SKM-1 (cell line): Measurements from ENCODE around the gene MINPP1.
"Not testable (repeated sequence)": the region's sequence is repeated elsewhere in the genome, so short reads cannot be mapped to it uniquely, and the experiment has no call there.

Experiments used
- DNase-seq: peaks from one replicate; lab custom pipeline; 2025; ENCODE audit not compliant: unreplicated experiment; lab: John Stamatoyannopoulos, UW

The MINPP1 gene

DNA sequence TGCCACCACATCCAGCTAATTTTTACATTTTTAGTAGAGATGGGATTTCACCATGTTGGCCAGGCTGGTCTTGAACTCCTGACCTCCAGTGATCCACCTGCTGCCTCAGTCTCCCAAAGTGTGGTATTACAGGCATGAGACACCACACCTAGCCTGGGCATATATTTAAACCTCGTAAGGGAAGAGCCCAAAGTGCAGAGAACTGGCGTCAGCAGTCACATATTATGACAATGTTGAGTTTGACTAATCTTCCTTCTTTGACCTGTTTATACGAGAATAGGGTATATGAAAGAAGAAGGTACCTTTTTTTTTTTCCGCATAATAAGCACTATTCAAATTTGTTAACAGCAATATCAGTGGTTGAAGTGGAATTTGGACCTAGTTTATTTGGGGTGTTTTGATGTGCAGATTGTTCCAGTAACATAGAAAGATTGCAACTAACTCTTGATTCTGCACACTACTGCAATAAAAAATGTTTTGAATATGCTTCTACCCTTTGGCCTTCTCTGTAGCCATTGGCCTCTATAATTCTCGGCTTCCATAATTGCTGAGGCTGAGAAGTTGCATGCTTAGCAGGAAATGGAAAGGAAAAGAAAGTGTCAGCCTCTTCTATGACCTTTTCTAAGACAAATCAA, 55.9 kb downstream of the MINPP1 start:
- DNase-seq, result no peak

DNA sequence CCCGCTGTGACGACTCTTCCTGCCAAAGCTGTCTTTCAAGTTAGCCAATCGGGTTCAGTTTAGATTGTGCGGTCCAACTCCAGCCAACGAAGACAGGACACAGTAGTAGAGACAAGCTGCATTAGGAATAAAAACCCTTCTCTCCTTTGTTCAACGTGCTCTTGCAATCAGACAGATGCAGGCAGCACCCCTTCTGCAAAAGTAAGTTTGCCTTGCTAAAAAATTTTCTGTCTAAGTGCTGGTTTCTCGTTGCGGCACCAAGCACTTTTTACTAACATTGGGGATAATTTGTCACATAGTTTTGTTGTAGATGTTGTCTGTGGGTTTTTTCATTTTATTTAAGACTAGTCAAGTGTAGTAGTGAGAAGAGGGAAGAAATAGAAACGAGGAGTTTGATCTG, 58.1 kb downstream of the MINPP1 start:
- no peak for DNase-seq

DNA sequence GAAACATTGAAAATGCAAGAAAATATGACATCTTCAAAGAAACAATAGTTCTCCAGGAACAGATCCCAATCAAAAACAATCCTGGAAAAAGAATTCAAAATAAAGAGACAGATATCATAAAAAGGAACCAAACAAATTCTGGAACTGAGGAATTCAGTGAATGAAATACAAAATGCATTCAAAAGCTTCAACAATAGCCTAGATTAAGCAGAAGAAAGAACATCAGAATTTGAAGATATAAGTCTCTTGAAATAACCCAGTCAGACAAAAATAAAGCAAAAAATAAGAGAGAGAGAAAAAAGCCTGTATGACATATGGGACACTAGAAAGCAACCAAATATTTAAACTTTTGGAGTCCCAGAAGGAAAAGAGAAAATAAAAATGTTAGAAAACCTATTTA, 60.3 kb downstream of the MINPP1 start:
- no peak for DNase-seq

DNA sequence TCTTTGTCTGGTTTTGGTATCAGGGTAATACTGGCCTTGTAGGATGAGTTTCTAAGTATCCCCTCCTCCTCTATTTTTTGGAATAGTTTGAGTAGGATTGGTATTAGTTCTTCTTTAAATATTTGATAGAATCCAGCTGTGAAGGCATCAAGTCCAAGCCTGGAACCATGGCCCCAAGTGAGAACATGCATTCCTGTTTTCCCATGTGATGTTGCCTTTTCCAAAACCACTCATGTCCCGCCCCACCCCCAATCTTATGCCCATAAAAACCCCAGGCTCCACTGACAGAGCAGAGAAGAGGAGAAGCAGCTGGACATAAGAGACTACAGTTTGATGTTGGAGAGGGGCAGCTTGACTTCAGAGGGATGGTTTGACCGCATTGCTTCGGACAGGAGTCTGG, 71.2 kb downstream of the MINPP1 start:
- no peak for DNase-seq

DNA sequence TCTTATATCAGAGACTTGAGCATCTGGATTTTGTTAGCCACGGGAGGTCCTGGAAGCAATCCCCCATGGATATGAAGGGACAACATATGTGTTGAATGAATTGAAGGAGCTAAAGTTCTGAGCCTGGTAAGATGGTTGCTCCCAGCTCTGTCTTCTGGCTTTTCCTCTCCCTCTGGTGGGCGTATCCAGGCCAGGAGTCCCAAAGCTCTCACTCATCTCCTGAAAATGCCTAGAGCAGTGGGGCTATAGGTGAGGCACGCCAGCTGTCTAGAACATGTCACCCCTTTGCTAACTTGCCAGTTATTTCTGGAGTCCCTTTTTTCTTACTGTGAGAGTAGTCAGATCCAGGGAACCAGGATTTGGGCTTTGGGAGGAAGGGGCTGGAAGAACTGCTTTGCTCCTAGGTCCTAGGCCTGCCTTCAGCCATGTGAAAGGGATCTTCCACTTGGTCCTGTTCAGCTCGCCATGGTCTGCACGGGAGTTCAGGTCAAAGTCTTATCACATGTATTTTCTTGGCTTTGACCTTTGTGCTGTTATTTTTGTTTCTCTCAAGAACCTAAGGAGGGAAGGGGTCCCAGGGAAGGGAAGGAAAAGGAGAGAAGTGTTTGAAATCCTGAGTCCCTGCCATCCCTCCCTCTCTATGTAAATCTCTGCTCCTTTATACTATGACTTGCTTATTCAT, 73.6 kb downstream of the MINPP1 start:
- DNase-seq, result no peak

DNA sequence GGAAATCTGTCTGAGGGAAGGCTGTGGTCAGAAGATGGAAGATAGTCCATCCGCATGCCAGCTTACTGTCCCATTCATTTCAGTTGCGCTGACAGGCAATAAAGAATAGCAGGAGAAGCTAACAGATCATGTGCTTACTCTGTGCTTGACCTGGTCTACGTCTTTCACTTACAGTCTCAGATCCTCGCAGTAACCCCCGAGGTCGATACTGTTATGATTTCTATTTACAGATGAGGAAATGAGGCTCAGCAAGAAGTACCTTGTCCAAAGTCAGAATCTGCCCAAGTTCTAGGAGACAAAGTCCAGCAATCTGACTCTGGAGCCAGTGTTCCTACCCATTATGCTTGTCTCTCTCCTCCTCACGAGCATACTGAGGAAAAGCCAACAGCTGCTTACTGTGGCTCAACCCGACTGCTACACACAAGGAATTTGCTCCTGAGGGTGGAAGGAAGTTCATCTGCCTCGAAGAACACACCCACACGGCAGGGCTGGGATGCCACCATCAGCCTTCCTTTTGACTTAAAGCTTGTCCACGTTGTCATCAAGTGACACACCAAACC, 74.2 kb downstream of the MINPP1 start:
- DNase-seq, result no peak

DNA sequence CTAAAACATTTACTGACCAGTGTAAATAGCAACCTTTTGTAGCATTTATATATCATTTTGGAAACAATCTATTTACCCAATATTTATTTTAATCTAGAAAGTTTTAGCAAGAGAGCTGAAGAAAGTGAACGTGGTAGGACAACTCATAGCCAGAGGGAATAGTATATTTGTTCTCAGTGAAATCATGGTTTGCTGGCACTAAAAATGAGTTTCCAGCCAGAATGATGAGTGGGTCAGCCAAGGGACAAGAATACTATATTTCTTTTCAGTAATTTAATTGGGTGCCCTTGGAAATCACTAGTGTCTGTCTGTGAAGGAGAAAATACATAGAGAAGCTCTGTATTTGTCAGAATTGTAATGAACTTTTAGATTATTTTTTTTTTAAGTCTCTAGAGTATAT, 74.9 kb downstream of the MINPP1 start:
- no peak for DNase-seq

DNA sequence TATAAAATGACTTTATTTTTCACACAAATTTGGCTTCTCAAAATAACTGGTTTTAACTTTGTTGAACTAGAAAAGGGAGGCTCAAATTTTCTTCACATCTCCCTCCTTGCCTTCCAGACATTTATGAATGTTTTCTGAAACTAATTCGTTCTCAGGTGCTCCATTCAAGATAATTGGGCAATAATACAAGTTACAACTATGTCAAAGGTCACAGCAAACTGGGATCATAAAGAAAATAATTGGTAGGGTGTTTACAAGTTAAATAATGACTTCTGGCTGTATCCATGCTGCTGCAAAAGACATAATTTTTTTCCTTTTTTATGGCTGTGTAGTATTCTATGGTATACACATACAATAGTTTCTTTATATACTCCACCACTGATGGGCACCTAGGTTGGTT, 75.3 kb downstream of the MINPP1 start:
- no peak for DNase-seq

DNA sequence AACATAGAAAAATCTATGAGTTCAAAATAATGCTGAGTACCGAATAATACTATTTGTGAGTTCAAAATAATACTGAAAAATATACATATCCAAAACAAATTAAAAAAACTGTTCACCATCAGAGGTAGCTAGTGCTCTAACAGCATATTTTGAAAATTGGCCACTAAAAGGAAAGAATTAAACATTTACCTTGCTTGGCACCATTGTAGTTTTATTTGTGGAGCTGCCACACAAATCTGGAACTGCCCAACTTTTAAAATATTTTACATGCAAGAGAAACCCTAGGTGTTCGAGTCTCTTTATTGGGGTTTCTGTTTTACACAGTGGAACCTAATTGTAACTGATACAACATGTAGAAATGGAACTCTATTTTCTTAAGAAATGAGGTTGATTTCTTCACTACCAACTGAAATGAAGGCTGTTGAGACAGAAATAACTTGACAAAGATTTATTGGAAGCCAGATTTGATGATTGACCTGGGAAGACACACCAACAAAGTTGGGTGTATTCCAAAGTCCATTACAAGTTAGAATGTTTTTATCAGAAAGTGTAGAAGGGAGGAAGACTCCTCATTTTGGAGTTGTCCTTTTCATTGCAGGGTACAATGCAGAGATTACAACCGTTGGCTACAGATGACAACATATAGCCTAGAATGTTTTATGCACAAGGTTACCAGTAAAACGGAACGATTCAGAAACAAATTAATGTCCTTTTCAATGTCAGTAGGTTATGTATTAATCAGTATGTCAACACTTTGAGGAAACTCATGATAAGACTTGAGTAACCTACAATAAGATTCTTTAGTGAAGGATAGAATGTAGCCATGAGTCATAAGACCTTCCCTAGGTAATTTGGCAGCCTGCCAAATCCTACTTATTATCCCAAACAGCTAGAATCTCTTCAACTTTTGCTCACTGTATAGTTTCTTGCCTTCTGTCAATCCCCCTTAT, 81.1 kb downstream of the MINPP1 start:
- DNase-seq, result no peak

DNA sequence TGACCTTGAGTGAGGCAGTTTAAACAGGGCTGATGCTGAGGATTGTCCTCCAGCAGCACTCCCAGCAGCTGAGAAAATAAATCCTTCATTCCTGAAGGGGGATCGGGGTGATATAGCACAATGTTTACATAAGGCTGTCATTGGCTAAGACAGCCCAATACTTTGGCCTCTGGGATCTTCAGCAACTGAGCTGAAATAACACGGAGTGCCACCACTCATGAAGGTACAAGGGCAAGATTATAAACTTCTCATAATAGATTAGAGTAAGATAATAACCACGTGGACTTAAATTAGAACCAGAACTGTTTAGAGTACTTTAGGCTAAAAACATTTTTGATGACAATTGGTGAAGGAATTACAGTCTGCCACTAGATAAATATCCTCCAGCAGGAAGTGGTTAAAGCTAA, 85.0 kb downstream of the MINPP1 start:
- no peak for DNase-seq

DNA sequence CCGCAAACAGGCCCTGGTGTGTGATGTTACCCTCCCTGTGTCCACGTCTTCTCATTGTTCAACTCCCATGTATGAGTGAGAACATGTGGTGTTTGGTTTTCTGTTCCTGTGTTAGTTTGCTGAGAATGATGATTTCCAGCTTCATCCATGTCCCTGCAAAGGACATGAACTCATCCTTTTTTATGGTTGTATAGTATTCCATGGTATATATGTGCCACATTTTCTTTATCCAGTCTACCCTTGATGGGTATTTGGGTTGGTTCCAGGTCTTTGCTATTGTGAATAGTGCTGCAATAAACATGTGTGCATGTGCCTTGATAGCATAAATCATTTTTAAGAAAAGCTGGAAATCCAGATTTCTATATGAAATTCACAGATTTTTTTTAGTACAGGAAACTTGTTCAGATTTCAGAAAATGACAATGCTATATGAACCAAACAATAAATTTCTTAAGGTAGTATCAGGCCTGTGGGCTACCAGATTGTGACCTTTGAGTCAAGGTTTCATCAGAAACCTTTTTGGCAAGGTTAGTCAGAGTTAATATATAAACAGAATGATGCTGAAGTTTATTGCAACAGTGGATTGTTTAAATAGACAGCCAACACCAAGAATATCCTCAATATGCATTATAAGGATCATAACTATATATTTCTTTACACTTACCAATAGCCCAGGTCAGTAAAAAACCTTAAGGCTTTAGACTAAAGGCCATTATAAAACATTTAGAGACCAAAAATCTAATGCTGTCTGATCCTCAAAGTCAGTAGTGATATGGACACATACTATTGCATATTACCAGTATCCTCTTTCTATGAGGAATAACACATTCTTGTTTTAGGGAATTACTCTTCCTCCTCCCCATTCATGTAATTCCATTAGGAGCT, 86.3 kb downstream of the MINPP1 start:
- no peak for DNase-seq

DNA sequence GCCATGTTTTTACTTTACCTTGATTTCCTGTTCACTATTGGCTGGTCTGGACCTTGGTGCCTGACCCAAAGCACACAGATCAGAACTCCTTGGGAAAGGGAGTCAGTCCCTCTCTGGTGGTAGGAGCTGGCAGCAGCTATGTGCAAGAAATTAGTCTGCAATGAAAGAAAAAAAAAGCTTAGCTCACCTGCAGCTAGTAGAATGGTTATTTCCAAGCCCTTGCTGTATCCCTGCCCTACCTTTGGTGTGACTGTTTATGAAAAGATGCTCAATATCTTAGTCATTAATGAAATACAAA, 86.8 kb downstream of the MINPP1 start:
- no peak for DNase-seq

DNA sequence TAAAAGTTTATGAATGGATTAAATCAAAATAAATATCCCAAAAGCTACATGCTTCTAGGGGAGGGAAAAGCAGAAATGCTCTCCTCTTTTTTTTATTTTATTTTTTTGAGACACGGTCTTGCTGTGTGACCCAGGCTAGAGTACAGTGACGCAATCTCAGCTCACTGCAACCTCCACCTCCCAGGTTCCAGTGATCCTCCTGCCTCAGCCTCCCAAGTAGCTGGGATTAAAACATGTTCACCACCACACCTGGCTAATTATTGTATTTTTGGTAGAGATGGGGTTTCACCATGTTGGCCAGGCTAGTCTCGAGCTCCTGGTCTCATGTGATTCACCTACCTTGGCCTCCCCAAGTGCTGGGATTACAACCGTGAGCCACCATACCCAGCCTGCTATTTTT, 88.2 kb downstream of the MINPP1 start:
- DNase-seq, result not testable (repeated sequence)

DNA sequence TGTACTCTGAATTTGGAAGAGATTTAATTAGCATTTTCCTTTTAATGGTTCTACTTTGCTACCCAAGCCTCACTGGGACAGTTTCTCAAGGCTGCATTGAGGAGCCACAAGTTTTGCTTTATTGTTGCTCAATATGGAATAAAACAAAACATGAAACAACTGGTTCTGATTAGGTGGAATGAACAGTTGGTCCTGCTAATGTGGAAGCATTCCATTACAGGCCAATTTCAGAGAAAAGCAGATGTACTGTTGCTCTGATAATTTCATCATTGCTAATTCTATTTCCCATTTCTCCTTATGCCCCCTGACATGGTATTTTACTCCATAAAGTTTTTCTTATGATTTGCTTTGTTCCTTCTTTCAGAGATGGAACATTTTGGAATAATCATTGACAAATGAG, 89.0 kb downstream of the MINPP1 start:
- DNase-seq, result no peak

DNA sequence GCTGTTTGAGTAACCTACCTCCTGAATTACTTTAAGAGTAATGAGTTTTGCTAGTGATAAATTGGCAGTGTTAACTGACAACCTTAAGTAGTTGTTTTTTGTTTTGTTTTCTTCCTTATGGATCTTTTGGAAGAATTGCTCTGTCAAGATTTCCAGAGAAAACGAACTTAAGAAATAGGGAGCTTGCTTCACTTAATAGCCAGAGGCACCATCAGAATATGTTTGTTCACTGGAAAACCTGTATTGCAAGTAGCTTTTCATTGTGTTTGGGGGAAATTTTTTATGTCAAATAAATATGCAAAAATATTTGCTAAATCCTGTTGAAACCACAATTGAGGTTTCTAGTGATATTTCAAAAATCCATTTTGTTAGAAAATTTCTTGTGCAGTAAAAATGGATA, 89.5 kb downstream of the MINPP1 start:
- DNase-seq, result no peak

DNA sequence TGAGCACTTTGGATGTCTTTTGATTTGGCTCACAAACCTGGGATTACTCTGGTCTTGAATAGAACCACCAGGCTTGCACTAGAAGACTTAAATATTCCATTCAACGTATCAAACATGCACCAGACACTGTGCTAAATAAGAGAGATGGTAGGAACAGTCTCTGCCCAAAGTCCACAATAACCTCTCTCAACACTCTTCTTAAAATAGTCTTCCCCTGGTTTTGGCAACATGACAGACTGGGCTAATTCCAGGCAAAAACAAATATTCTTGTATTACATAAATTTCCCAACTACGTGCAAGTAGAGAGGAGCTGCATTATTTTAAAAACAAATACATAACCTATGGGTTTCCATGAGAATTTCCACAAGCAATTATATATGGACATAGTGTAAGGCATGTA, 90.2 kb downstream of the MINPP1 start:
- no peak for DNase-seq

DNA sequence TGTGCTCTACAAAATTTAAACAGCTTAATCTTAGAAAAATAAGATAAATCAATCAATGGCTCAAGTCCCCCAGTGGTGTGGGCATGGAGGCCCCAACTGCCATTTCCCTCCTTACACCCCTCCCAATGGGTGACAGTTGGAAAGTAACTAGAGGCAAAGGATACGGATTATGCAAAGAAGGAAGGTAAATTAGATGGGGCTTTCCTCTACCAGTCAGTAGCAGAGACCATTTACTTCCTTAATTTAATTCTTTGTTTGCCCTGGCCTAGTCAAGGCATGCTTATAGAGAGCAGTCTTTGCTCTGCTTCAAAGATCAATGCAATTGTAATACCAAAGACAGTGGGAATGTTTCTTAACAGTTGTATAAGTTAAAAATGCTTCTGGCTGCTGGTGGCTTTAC, 91.7 kb downstream of the MINPP1 start:
- DNase-seq, result no peak

DNA sequence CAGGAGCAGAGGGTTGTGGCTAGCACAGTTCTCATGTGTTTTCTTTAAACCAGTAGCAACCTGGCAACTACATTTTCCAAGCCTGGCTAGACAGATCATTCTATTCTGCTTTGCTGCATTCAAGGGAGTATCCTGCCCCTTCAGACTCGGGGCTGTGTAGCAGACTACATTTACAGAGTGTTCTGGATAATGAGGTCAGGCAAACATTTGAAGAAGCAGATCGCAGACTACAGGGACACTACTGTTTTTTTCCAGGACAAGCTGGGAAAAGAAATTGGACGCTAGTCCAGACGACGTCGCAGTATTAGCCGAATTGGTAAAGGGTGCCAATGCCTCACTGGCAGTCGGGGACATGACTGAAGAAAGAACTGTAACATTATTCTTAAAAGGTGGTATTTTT, 94.0 kb downstream of the MINPP1 start:
- DNase-seq, result no peak

DNA sequence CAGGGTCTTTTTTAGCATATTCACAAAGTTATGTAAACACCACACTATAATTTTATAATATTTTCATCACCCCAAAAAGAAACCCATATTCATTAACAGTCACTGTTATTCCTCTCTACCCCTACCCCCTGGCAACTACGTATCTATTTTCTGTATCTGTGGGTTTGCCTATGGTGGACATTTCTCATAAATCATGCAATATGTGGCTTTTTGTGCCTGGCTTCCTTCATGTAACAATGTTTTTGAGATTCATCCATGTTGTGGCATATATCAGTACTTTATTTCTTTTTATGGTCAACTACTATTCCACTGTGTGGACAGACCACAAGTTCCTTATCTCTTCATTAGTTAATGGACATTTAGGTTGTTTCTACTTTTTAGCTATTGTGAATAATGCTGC, 95.9 kb downstream of the MINPP1 start:
- DNase-seq, result no peak
